OCI-LY1 (cell line): Measurements from ENCODE around the gene SLC28A2.
"Not testable (repeated sequence)": the region's sequence is repeated elsewhere in the genome, so short reads cannot be mapped to it uniquely, and the experiment has no call there.

Experiments used
- H2AFZ ChIP-seq: fragments of 200-600 bp; sonication (generic), shearing (Covaris generic); 2 replicates; pipeline ENCODE4 v1.6.0; 2014; ENCODE audit warnings: antibody characterized with exemption, mild to moderate bottlenecking, low read length
- H3F3A ChIP-seq: fragments of 200-600 bp; sonication (generic), shearing (Covaris generic); 2 replicates; pipeline ENCODE4 v1.6.0; 2014; ENCODE audit warnings: mild to moderate bottlenecking, antibody characterized with exemption, low read length, moderate library complexity; ENCODE audit not compliant: insufficient read depth
- H3K27ac ChIP-seq: fragments of 200-600 bp; sonication (generic); 2 replicates; pipeline ENCODE4 v1.5.1; 2014; ENCODE audit warnings: low read length, mixed run types, mild to moderate bottlenecking, low read depth; ENCODE audit not compliant: poor library complexity, severe bottlenecking
- H3K27me3 ChIP-seq: fragments of 200-600 bp; sonication (generic); 2 replicates; pipeline ENCODE4 v1.6.0; 2014; ENCODE audit warnings: antibody characterized with exemption, mild to moderate bottlenecking, low read length, moderate library complexity; ENCODE audit not compliant: insufficient read depth
- H3K36me3 ChIP-seq: fragments of 200-600 bp; sonication (generic); 2 replicates; pipeline ENCODE4 v1.6.1; 2014; ENCODE audit warnings: mild to moderate bottlenecking, antibody characterized with exemption, low read length, moderate library complexity, mixed read lengths; ENCODE audit not compliant: insufficient read depth
- H3K4me1 ChIP-seq: fragments of 200-600 bp; sonication (generic); 2 replicates; pipeline ENCODE4 v1.5.1; 2014; ENCODE audit warnings: mild to moderate bottlenecking, low read length, moderate library complexity; ENCODE audit not compliant: insufficient read depth, severe bottlenecking
- H3K4me2 ChIP-seq: fragments of 200-600 bp; sonication (generic), shearing (Covaris generic); 2 replicates; pipeline ENCODE4 v1.6.1; 2014; ENCODE audit warnings: low read length
- H3K4me3 ChIP-seq: fragments of 200-600 bp; sonication (generic); 2 replicates; pipeline ENCODE4 v1.5.1; 2014; ENCODE audit warnings: low read length, low read depth, mild to moderate bottlenecking, mixed read lengths; ENCODE audit not compliant: poor library complexity, severe bottlenecking
- H3K79me2 ChIP-seq: fragments of 200-600 bp; shearing (Covaris generic); 2 replicates; pipeline ENCODE4 v1.6.1; 2016; ENCODE audit warnings: mixed run types, low read length, mixed read lengths; ENCODE audit not compliant: insufficient read depth
- H3K9ac ChIP-seq: fragments of 200-600 bp; sonication (generic), shearing (Covaris generic); 2 replicates; pipeline ENCODE4 v1.6.1; 2014; ENCODE audit warnings: mild to moderate bottlenecking, low read length, mixed read lengths
- H3K9me2 ChIP-seq: fragments of 200-600 bp; sonication (generic), shearing (Covaris generic); 2 replicates; pipeline ENCODE4 v1.6.1; 2014; ENCODE audit warnings: low read depth, mild to moderate bottlenecking, low read length, mixed read lengths
- H3K9me3 ChIP-seq: fragments of 200-600 bp; shearing (Covaris generic); 2 replicates; pipeline ENCODE4 v1.6.1; 2014; ENCODE audit warnings: low read length, mixed read lengths
- H4K20me1 ChIP-seq: fragments of 200-600 bp; sonication (generic), shearing (Covaris generic); 2 replicates; pipeline ENCODE4 v1.6.0; 2016; ENCODE audit warnings: mild to moderate bottlenecking, low read length; ENCODE audit not compliant: insufficient read depth
- EZH2 ChIP-seq: fragments of 200-600 bp; sonication (generic), shearing (Covaris generic); IDR thresholded peaks from 2 replicates; pipeline ENCODE4 v1.8.0; 2017; ENCODE audit warnings: borderline replicate concordance, mixed run types, mild to moderate bottlenecking, antibody characterized with exemption, low read length, moderate library complexity, mixed read lengths
- TF ChIP-seq, protein P1 (sequence below): fragments of 200-600 bp; sonication (generic), shearing (Covaris generic); IDR thresholded peaks from 2 replicates; pipeline ENCODE4 v1.5.1; 2017; ENCODE audit warnings: mild to moderate bottlenecking, antibody characterized with exemption, low read length, moderate library complexity, mixed read lengths

SLC28A2 gene

DNA sequence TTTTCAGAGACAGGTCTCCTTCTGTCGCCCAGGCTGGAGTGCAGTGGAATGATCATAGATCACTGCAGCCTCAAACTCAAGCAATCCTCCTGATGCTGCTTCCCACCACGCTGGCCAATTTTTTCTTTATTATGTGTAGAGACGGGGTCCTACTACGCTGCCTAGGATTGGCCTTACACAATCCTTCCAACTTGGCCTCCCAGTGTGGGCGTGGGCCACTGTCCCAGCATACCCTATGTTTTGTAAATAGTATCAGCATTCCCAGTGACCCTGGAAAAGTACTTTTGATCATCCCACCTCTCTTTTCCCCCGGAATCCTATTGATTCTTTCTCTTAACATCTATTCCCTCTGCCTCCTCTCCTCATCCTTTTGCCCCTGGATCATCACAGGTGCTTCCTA, 36.9 kb downstream of the SLC28A2 start:
- Histone ChIP-seq H3K4me1 (no peaks in the 10 kb centered on the region), H3K9me3 (no peaks in the 10 kb centered on the region), H2AFZ (no peak overlapping the region), H3F3A (no peaks in the 10 kb centered on the region), H3K4me2 (no peak overlapping the region), H3K36me3 (no peaks in the 10 kb centered on the region), H3K4me3 (no peak overlapping the region), H3K27me3 (0 out of 2 replicates have a peak, but pooled peaks cover 3% of the 10 kb centered on the region), H3K79me2 (no peaks in the 10 kb centered on the region), H3K27ac (no peak overlapping the region), H3K9ac (no peak overlapping the region), H4K20me1 (no peaks in the 10 kb centered on the region), H3K9me2 (no peaks in the 10 kb centered on the region)
- TF ChIP-seq, protein P1, sequence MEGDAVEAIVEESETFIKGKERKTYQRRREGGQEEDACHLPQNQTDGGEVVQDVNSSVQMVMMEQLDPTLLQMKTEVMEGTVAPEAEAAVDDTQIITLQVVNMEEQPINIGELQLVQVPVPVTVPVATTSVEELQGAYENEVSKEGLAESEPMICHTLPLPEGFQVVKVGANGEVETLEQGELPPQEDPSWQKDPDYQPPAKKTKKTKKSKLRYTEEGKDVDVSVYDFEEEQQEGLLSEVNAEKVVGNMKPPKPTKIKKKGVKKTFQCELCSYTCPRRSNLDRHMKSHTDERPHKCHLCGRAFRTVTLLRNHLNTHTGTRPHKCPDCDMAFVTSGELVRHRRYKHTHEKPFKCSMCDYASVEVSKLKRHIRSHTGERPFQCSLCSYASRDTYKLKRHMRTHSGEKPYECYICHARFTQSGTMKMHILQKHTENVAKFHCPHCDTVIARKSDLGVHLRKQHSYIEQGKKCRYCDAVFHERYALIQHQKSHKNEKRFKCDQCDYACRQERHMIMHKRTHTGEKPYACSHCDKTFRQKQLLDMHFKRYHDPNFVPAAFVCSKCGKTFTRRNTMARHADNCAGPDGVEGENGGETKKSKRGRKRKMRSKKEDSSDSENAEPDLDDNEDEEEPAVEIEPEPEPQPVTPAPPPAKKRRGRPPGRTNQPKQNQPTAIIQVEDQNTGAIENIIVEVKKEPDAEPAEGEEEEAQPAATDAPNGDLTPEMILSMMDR, result no peak
- TF ChIP-seq EZH2, result no peak

DNA sequence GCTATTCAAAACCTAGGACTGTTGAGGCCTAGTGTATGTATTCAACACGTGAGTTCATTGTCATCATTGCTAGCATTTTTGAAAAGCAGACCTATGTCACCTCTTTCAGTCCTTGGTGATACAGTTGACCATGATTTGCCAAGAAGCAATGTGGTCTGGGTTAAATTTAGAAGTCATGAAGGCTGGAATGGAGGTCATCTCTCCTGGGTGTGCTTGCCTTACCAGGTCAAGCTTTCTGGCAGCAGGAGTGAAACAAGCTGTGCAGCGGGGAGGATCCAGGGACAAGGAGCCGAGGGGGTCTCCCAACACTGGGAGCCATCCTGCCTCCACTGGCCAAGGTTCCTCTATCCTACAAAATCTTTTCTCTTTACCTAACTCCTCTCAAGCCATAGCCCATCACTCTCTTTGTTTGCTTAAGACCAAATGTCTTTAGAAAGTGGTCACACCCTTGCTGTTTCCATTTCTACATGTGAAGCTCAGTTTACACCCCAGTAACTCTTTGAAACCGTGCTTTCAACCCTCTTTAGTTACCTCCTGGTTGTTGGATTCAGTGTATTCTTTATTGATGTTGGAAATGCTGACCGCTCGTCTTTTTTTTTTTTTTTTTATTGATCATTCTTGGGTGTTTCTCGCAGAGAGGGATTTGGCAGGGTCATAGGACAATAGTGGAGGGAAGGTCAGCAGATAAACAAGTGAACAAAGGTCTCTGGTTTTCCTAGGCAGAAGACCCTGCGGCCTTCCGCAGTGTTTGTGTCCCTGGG, 40.0 kb downstream of the SLC28A2 start:
- Histone ChIP-seq H4K20me1 (no peaks in the 10 kb centered on the region), H3K4me1 (no peaks in the 10 kb centered on the region), H3K9me2 (no peaks in the 10 kb centered on the region), H3K36me3 (no peaks in the 10 kb centered on the region), H3F3A (no peaks in the 10 kb centered on the region), H3K9ac (no peak overlapping the region), H3K4me3 (no peak overlapping the region), H3K4me2 (no peak overlapping the region), H3K27me3 (0 out of 2 replicates have a peak, but pooled peaks cover 3% of the 10 kb centered on the region), H3K9me3 (no peaks in the 10 kb centered on the region), H3K79me2 (no peaks in the 10 kb centered on the region), H3K27ac (no peak overlapping the region), H2AFZ (no peak overlapping the region)
- TF ChIP-seq, protein P1, result no peak
- no peak for TF ChIP-seq EZH2

DNA sequence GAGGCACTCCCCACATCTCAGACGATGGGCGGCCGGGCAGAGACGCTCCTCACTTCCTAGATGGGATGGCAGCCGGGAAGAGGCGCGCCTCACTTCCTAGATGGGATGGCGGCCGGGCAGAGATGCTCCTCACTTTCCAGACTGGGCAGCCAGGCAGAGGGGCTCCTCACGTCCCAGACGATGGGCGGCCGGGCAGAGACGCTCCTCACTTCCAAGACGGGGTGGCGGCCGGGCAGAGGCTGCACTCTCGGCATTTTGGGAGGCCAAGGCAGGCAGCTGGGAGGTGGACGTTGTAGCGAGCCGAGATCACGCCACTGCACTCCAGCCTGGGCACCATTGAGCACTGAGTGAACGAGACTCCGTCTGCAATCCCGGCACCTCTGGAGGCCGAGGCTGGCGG, 41.3 kb downstream of the SLC28A2 start:
- H3K4me3 ChIP-seq, H3K9me3 ChIP-seq, H3F3A ChIP-seq, H2AFZ ChIP-seq, H3K27me3 ChIP-seq, H3K9me2 ChIP-seq, H3K36me3 ChIP-seq, H3K79me2 ChIP-seq, H3K9ac ChIP-seq, H3K4me1 ChIP-seq, H3K4me2 ChIP-seq, H3K27ac ChIP-seq, H4K20me1 ChIP-seq: not testable (repeated sequence)

DNA sequence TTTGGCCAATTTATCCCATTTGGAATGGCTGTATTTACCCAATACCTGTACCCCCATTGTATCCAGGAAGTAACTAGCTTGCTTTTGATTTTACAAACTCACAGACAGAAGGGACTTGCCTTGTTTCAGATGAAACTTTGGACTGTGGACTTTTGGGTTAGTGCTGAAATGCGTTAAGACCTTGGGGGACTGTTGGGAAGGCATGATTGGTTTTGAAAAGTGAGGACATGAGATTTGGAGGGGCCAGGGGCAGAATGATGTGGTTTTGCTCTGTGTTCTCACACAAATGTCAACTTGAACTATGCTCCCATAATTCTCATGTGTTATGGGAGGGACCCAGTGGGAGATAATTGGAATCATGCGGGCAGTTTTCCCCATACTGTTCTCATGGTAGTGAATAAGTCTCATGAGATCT, 46.9 kb downstream of the SLC28A2 start:
- H3K9ac ChIP-seq, H3K4me1 ChIP-seq, H3K4me3 ChIP-seq, H3K79me2 ChIP-seq, H3K27me3 ChIP-seq, H3K36me3 ChIP-seq, H3F3A ChIP-seq, H2AFZ ChIP-seq, H3K4me2 ChIP-seq, H4K20me1 ChIP-seq, H3K27ac ChIP-seq, H3K9me3 ChIP-seq, H3K9me2 ChIP-seq: not testable (repeated sequence)
